Liver (tissue), 9 donors: ENCODE results near the gene DCAKD. TPM values are rescaled to one million over a fixed set of nuclear protein-coding genes. Genes with fewer than 3 reads are reported as not detected.

Source experiments
- DNase-seq: peaks from one replicate; pipeline ENCODE4 v3.0.0-alpha.2; 2017; ENCODE audit warnings: low spot score
- H3K27ac ChIP-seq, 2 donors: one replicate each; pipeline ENCODE4 v1.7.0; 2013; ENCODE audit warnings: inconsistent platforms in 2 of 2, low read length in 2 of 2, control low read depth in 1 of 2, low read depth in 1 of 2, mild to moderate bottlenecking in 1 of 2
- H3K27me3 ChIP-seq, 4 donors: one replicate each; pipeline versions ENCODE4 v1.6.1 to v1.7.0; 2013; ENCODE audit warnings: low read length in 3 of 4, inconsistent platforms in 1 of 4, mild to moderate bottlenecking in 1 of 4, moderate library complexity in 1 of 4; ENCODE audit not compliant: control insufficient read depth in 4 of 4, insufficient read depth in 4 of 4
- H3K36me3 ChIP-seq, 4 donors: one replicate each; pipeline versions ENCODE4 v1.6.1 to v1.7.0; 2013; ENCODE audit warnings: low read length in 3 of 4, mild to moderate bottlenecking in 3 of 4, low read depth in 1 of 4, moderate library complexity in 1 of 4; ENCODE audit not compliant: control insufficient read depth in 4 of 4, insufficient read depth in 3 of 4
- H3K4me1 ChIP-seq, 4 donors: one replicate each; pipeline versions ENCODE4 v1.6.1 to v1.7.0; 2013; ENCODE audit warnings: low read length in 3 of 4, mild to moderate bottlenecking in 3 of 4, moderate library complexity in 1 of 4; ENCODE audit not compliant: control insufficient read depth in 4 of 4, insufficient read depth in 4 of 4
- H3K4me3 ChIP-seq, 3 donors: one replicate each; pipeline versions ENCODE4 v1.6.1 to v1.7.0; 2013; ENCODE audit warnings: low read length in 3 of 3, control low read depth in 1 of 3, low read depth in 1 of 3, mild to moderate bottlenecking in 1 of 3
- H3K9ac ChIP-seq, 2 donors: one replicate each; pipeline ENCODE4 v1.7.0; 2013; ENCODE audit warnings: low read length in 2 of 2, mild to moderate bottlenecking in 2 of 2, moderate library complexity in 2 of 2, control low read depth in 1 of 2, low read depth in 1 of 2
- H3K9me3 ChIP-seq, 4 donors: one replicate each; pipeline versions ENCODE4 v1.6.1 to v1.7.0; 2013; ENCODE audit warnings: low read length in 3 of 4; ENCODE audit not compliant: control insufficient read depth in 4 of 4
- ATF3 ChIP-seq: IDR thresholded peaks from 2 replicates; pipeline ENCODE4 v1.6.1; 2016; ENCODE audit warnings: antibody characterized with exemption
- EGR1 ChIP-seq, 2 donors: IDR thresholded peaks; 2 replicates each; pipeline ENCODE4 v1.6.1; 2016 to 2018; ENCODE audit warnings: antibody characterized with exemption in 2 of 2, low read depth in 2 of 2
- FOXA1 ChIP-seq: IDR thresholded peaks from 2 replicates; pipeline ENCODE4 v1.6.1; 2016; ENCODE audit warnings: antibody characterized with exemption
- FOXA2 ChIP-seq: IDR thresholded peaks from 2 replicates; pipeline ENCODE4 v1.6.1; 2016; ENCODE audit warnings: antibody characterized with exemption
- GABPA ChIP-seq, 2 donors: IDR thresholded peaks in 1 of 2; conservative IDR thresholded peaks in 1 of 2; 2 replicates each; pipeline ENCODE4 v1.6.1; 2016; ENCODE audit warnings: antibody characterized with exemption in 2 of 2, mild to moderate bottlenecking in 1 of 2, moderate library complexity in 1 of 2
- HNF4A ChIP-seq, 2 donors: conservative IDR thresholded peaks; 2 replicates each; pipeline ENCODE4 v1.6.1; 2016; ENCODE audit warnings: antibody characterized with exemption in 2 of 2, mild to moderate bottlenecking in 2 of 2
- HNF4G ChIP-seq: IDR thresholded peaks from 2 replicates; pipeline ENCODE4 v1.6.1; 2016; ENCODE audit warnings: antibody characterized with exemption
- JUND ChIP-seq, 2 donors: IDR thresholded peaks; 2 replicates each; pipeline ENCODE4 v1.6.1; 2016; ENCODE audit warnings: antibody characterized with exemption in 2 of 2
- NR2F2 ChIP-seq: IDR thresholded peaks from 2 replicates; pipeline ENCODE4 v1.6.1; 2016; ENCODE audit warnings: antibody characterized with exemption
- RAD21 ChIP-seq, 2 donors: IDR thresholded peaks; 2 replicates each; pipeline ENCODE4 v1.6.1; 2016; ENCODE audit warnings: antibody characterized with exemption in 2 of 2, mild to moderate bottlenecking in 2 of 2
- REST ChIP-seq: IDR thresholded peaks from 2 replicates; pipeline ENCODE4 v1.6.1; 2016; ENCODE audit warnings: antibody characterized with exemption, mild to moderate bottlenecking
- RXRA ChIP-seq, 2 donors: IDR thresholded peaks; 2 replicates each; pipeline ENCODE4 v1.6.1; 2017 to 2018; ENCODE audit warnings: antibody characterized with exemption in 2 of 2, mild to moderate bottlenecking in 1 of 2
- TAF1 ChIP-seq: conservative IDR thresholded peaks from 2 replicates; pipeline ENCODE4 v1.6.1; 2016; ENCODE audit warnings: antibody characterized with exemption, mild to moderate bottlenecking
- ZBTB33 ChIP-seq: IDR thresholded peaks from 2 replicates; pipeline ENCODE4 v1.6.1; 2016; ENCODE audit warnings: antibody characterized with exemption
- WGBS: extraction: QIAGEN DNeasy Blood & Tissue Kit; methylation state at CpG from one replicate; pipeline ENCODE4 v1.1.7; 2013; 5-methylcytosine and 5-hydroxymethylcytosine counted together
- polyA plus RNA-seq, 2 donors: library from polyadenylated mRNA; stranded (reverse) in 1 of 2; unstranded in 1 of 2; fragments of 200-250 nt in 1 of 2; fragments of >200 nt in 1 of 2; fragmentation: Nextera tagmentation in 1 of 2; extraction: Ambion mirVana in 1 of 2; gene quantifications; one replicate each; pipeline versions ENCODE4 v1.2.1 to v1.2.3, GENCODE V29; 2013 to 2015
- total RNA-seq, 2 donors: library from RNA; depleted of rRNA; stranded (reverse); fragments of >200 nt; gene quantifications; one replicate each; pipeline ENCODE4 v1.2.3, GENCODE V29; 2014
- donor health status: healthy.
- donor health status: healthy.
- donor health status: healthy.
- donor health status: healthy.
- donor health status: healthy.

DCAKD gene
- total and polyA plus RNA-seq, 4 donors: 9.7 to 22.9 (median 14.6) TPM

GRCh38 chr17:45016237-45016636 lies 35.2 kb downstream of the DCAKD start:
- H3K4me1 ChIP-seq: peaks cover 10 to 35% (median 25%) of the 10 kb centered on the region in 4 donors
- no peaks in the 10 kb centered on the region for H3K36me3 ChIP-seq
- no peak overlapping the region for H3K27ac ChIP-seq
- H3K27me3 ChIP-seq: no peaks in the 10 kb centered on the region
- no peaks in the 10 kb centered on the region for H3K9me3 ChIP-seq
- TF ChIP-seq HNF4A (conservative IDR thresholded peaks at IDR 0.05) (peak in 1 of 2 donors; percentile 12), ATF3 (no peak), HNF4G (no peak), RAD21 (IDR thresholded peaks at IDR 0.05) (peak in 1 of 2 donors; percentile 7)
- no peak for DNase-seq
- WGBS: 30% methylated on average over 7 of the region's 7 CpGs
- no peak overlapping the region for H3K9ac ChIP-seq
- no peak overlapping the region for H3K4me3 ChIP-seq

- no peaks in the 10 kb centered on the region for H3K36me3 ChIP-seq
- DNase-seq: no peak
- H3K27me3 ChIP-seq: no peaks in the 10 kb centered on the region
- peaks cover 0 to 16% (median 13%) of the 10 kb centered on the region in 4 donors for H3K4me1 ChIP-seq
- TF ChIP-seq RAD21 (IDR thresholded peaks at IDR 0.05): no peak
- TF ChIP-seq GABPA (IDR thresholded peaks at IDR 0.05 in 1 of 2, conservative IDR thresholded peaks at IDR 0.05 in 1 of 2): no peak
- no peak for TF ChIP-seq NR2F2
- no peak for TF ChIP-seq REST
- TF ChIP-seq FOXA2: no peak
- no peak for TF ChIP-seq EGR1 (IDR thresholded peaks at IDR 0.05; ENCODE audit: low read depth in 2 of 2)
- TF ChIP-seq TAF1: no peak
- no peak for TF ChIP-seq FOXA1
- TF ChIP-seq JUND (IDR thresholded peaks at IDR 0.05): no peak
- TF ChIP-seq RXRA (IDR thresholded peaks at IDR 0.05): no peak
- no peak for TF ChIP-seq ZBTB33
- no peak overlapping the region for H3K27ac ChIP-seq
- H3K9me3 ChIP-seq: no peaks in the 10 kb centered on the region
- no peak overlapping the region for H3K4me3 ChIP-seq
- WGBS: 87% methylated on average over 17 of the region's 17 CpGs
- H3K9ac ChIP-seq: no peak overlapping the region
These were observed 38.1 kb downstream of the DCAKD start for GRCh38 chr17:45013021-45013997.
